ENCODE results near the gene TTC39A. TPM values are rescaled to one million over a fixed set of nuclear protein-coding genes. Genes with fewer than 3 reads are reported as not detected.

TTC39A gene
- total and polyA plus RNA-seq, 2 donors (not counting 1 experiment from before 2014, with no cell fraction given), result not detected

GRCh38 chr1:51299185-51299885, 31.0 kb downstream of the TTC39A start:
- Histone ChIP-seq H2AFZ (ENCODE audit: insufficient read depth, low read depth, low read length, poor library complexity, severe bottlenecking) (no peak overlapping the region), H3K27me3 (replicated peaks in 1 of 4; ENCODE audit: control extremely low read depth in 1 of 4, control insufficient read depth in 3 of 4, insufficient read depth in 4 of 4, low read length in 3 of 4) (peaks cover 0 to 9% (median 0%) of the 10 kb centered on the region in 4 experiments), H3K9ac (ENCODE audit: low read length) (no peak overlapping the region), H4K20me1 (ENCODE audit: control insufficient read depth, insufficient read depth, low read length, poor library complexity, severe bottlenecking) (no peaks in the 10 kb centered on the region), H3K9me3 (ENCODE audit: control extremely low read depth in 1 of 3, control insufficient read depth in 2 of 3, insufficient read depth in 1 of 3, low read length in 2 of 3) (peaks cover 0 to 8% (median 0%) of the 10 kb centered on the region in 3 donors), H3K4me1 (ENCODE audit: control insufficient read depth in 2 of 2, insufficient read depth in 2 of 2, low read length in 2 of 2) (peaks cover 9 to 16% of the 10 kb centered on the region in 2 donors), H3K27ac (ENCODE audit: low read length in 2 of 2) (no peak overlapping the region), H3K36me3 (replicated peaks in 1 of 2; ENCODE audit: control extremely low read depth in 1 of 2, control insufficient read depth in 1 of 2, extremely low read depth in 1 of 2, insufficient read depth in 2 of 2, low read length in 1 of 2) (no peaks in the 10 kb centered on the region), H3K79me2 (ENCODE audit: control insufficient read depth, insufficient read depth, low read length) (no peaks in the 10 kb centered on the region), H3K4me3 (ENCODE audit: control extremely low read depth in 1 of 5, extremely low read depth in 1 of 5, insufficient read depth in 1 of 5, low read depth in 2 of 5, low read length in 4 of 5) (no peak overlapping the region), H3K4me2 (replicated peaks; ENCODE audit: low read depth, low read length, poor library complexity, severe bottlenecking) (no peak overlapping the region)
- Mint-ChIP-seq H3K27me3 (peaks cover 10% of the 10 kb centered on the region), H3K27ac (no peak overlapping the region), H3K4me1 (peaks cover 12% of the 10 kb centered on the region), H3K4me3 (no peak overlapping the region), H3K9me3 (ENCODE audit: insufficient read depth) (no peaks in the 10 kb centered on the region)
- ChIA-PET CTCF (interaction anchor here (0.8 kb wide), 1 partner anchor 110 kb away, joined by 5 read pairs; no protein-coding TSS in a partner anchor), POLR2A (no interaction called here)
- DNase-seq (no peak), ATAC-seq (ENCODE audit: low read depth) (no peak)
- TF ChIP-seq, protein P1, sequence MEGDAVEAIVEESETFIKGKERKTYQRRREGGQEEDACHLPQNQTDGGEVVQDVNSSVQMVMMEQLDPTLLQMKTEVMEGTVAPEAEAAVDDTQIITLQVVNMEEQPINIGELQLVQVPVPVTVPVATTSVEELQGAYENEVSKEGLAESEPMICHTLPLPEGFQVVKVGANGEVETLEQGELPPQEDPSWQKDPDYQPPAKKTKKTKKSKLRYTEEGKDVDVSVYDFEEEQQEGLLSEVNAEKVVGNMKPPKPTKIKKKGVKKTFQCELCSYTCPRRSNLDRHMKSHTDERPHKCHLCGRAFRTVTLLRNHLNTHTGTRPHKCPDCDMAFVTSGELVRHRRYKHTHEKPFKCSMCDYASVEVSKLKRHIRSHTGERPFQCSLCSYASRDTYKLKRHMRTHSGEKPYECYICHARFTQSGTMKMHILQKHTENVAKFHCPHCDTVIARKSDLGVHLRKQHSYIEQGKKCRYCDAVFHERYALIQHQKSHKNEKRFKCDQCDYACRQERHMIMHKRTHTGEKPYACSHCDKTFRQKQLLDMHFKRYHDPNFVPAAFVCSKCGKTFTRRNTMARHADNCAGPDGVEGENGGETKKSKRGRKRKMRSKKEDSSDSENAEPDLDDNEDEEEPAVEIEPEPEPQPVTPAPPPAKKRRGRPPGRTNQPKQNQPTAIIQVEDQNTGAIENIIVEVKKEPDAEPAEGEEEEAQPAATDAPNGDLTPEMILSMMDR (IDR thresholded peaks at IDR 0.05), result no peak
- TF ChIP-seq EZH2 (IDR thresholded peaks at IDR 0.05; ENCODE audit: borderline replicate concordance, insufficient read depth, low read depth, low read length, poor library complexity, severe bottlenecking), result no peak
- WGBS (ENCODE audit: insufficient coverage), result 93% methylated on average over 10 of the region's 11 CpGs
- intact Hi-C loops (cut with micrococcal nuclease), result no loop called here

DNA sequence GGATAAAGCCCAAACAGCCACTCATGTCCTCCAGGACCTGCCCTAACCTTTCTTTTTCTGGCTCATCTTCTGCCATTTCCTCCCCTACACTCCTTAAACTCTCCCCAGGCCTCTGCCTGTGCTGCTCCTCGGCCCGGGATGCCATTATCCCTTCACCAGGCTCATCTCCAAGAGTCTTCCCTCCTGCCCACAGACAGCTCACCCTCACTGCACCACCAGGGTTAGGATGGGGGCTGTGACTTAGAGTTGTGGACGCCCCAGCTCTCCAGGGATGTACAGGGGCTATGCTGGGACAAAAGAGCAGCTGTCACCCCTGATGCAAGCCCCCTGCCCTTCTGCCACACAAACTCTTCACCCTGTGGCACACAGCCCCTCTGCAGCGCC, 32.0 kb downstream of the TTC39A start:
- H3K4me3 ChIP-seq (ENCODE audit: control extremely low read depth in 1 of 5, extremely low read depth in 1 of 5, insufficient read depth in 1 of 5, low read depth in 2 of 5, low read length in 4 of 5), result no peak overlapping the region
- Mint-ChIP-seq H3K4me1 (peaks cover 10% of the 10 kb centered on the region), H3K4me3 (peak overlapping the region; percentile 60), H3K27ac (no peak overlapping the region), H3K9me3 (ENCODE audit: insufficient read depth) (no peaks in the 10 kb centered on the region), H3K27me3 (peaks cover 10% of the 10 kb centered on the region)
- POLR2A ChIA-PET, result no interaction called here
- no peaks in the 10 kb centered on the region for H3K36me3 ChIP-seq (replicated peaks in 1 of 2; ENCODE audit: control extremely low read depth in 1 of 2, control insufficient read depth in 1 of 2, extremely low read depth in 1 of 2, insufficient read depth in 2 of 2, low read length in 1 of 2)
- H3K27ac ChIP-seq (ENCODE audit: low read length in 2 of 2), result no peak overlapping the region
- no peak overlapping the region for H2AFZ ChIP-seq (ENCODE audit: insufficient read depth, low read depth, low read length, poor library complexity, severe bottlenecking)
- no peak for TF ChIP-seq EZH2 (IDR thresholded peaks at IDR 0.05; ENCODE audit: borderline replicate concordance, insufficient read depth, low read depth, low read length, poor library complexity, severe bottlenecking)
- TF ChIP-seq, protein P1 (IDR thresholded peaks at IDR 0.05), result no peak
- intact Hi-C loops (cut with micrococcal nuclease), result no loop called here
- H3K9me3 ChIP-seq (ENCODE audit: control extremely low read depth in 1 of 3, control insufficient read depth in 2 of 3, insufficient read depth in 1 of 3, low read length in 2 of 3), result peaks cover 0 to 8% (median 0%) of the 10 kb centered on the region in 3 donors
- H3K79me2 ChIP-seq (ENCODE audit: control insufficient read depth, insufficient read depth, low read length), result no peaks in the 10 kb centered on the region
- no peak overlapping the region for H3K4me2 ChIP-seq (replicated peaks; ENCODE audit: low read depth, low read length, poor library complexity, severe bottlenecking)
- 94% methylated on average over 2 of the region's 4 CpGs for WGBS (ENCODE audit: insufficient coverage)
- DNase-seq, result no peak
- H3K9ac ChIP-seq (ENCODE audit: low read length), result no peak overlapping the region
- peaks cover 6 to 12% of the 10 kb centered on the region in 2 donors for H3K4me1 ChIP-seq (ENCODE audit: control insufficient read depth in 2 of 2, insufficient read depth in 2 of 2, low read length in 2 of 2)
- peaks cover 0 to 9% (median 0%) of the 10 kb centered on the region in 4 experiments for H3K27me3 ChIP-seq (replicated peaks in 1 of 4; ENCODE audit: control extremely low read depth in 1 of 4, control insufficient read depth in 3 of 4, insufficient read depth in 4 of 4, low read length in 3 of 4)
- ATAC-seq (ENCODE audit: low read depth), result no peak
- no peaks in the 10 kb centered on the region for H4K20me1 ChIP-seq (ENCODE audit: control insufficient read depth, insufficient read depth, low read length, poor library complexity, severe bottlenecking)
- CTCF ChIA-PET, result interaction anchor here (0.8 kb wide), 1 partner anchor 109 kb away, joined by 5 read pairs; no protein-coding TSS in a partner anchor
